Fibroblast of lung (primary cell): Measurements from ENCODE around the gene S100A8. TPM values are rescaled to one million over a fixed set of nuclear protein-coding genes. Genes with fewer than 3 reads are reported as not detected.

Experiments
- DNase-seq, 2 donors: peaks; one replicate each; pipeline versions ENCODE4 v3.0.0 to v3.0.0-alpha.2; 2010; ENCODE audit warnings: low read depth in 2 of 2
- H2AFZ ChIP-seq: 2 replicates; pipeline ENCODE4 v1.5.1; 2012; ENCODE audit warnings: low read length, control low read depth, inconsistent platforms
- H3K27ac ChIP-seq: 2 replicates; pipeline ENCODE4 v1.5.1; 2011; ENCODE audit warnings: low read length, control low read depth; ENCODE audit not compliant: insufficient read depth
- H3K27me3 ChIP-seq: 2 replicates; pipeline ENCODE4 v1.5.1; 2011; ENCODE audit warnings: mild to moderate bottlenecking, low read length; ENCODE audit not compliant: control insufficient read depth, insufficient read depth
- H3K36me3 ChIP-seq: 2 replicates; pipeline ENCODE4 v1.5.1; 2011; ENCODE audit warnings: low read length; ENCODE audit not compliant: control insufficient read depth, insufficient read depth
- H3K4me1 ChIP-seq: 2 replicates; pipeline ENCODE4 v1.5.1; 2011; ENCODE audit warnings: low read length; ENCODE audit not compliant: control insufficient read depth, insufficient read depth; ENCODE audit errors: extremely low read depth
- H3K4me2 ChIP-seq: 2 replicates; pipeline ENCODE4 v1.5.1; 2011; ENCODE audit warnings: low read length, control low read depth; ENCODE audit not compliant: insufficient read depth; ENCODE audit errors: extremely low read depth
- H3K4me3 ChIP-seq, 4 experiments: fragments of 200-600 bp in 1 of 4; sonication (generic) in 1 of 4; replicated peaks in 1 of 4; 2 replicates each; pipeline ENCODE4 v1.5.1; 2011 to 2016; ENCODE audit warnings: low read length in 4 of 4, low read depth in 3 of 4, mild to moderate bottlenecking in 3 of 4, control low read depth in 2 of 4, inconsistent platforms in 1 of 4, mixed read lengths in 1 of 4; ENCODE audit not compliant: insufficient read depth in 1 of 4; ENCODE audit errors: control extremely low read depth in 1 of 4
- H3K79me2 ChIP-seq: 2 replicates; pipeline ENCODE4 v1.5.1; 2012; ENCODE audit warnings: mild to moderate bottlenecking, low read length, inconsistent platforms; ENCODE audit not compliant: control insufficient read depth, insufficient read depth
- H3K9ac ChIP-seq: 2 replicates; pipeline ENCODE4 v1.5.1; 2011; ENCODE audit warnings: mild to moderate bottlenecking, low read length, control low read depth; ENCODE audit not compliant: insufficient read depth
- H3K9me3 ChIP-seq: 2 replicates; pipeline ENCODE4 v1.5.1; 2012; ENCODE audit warnings: low read depth, low read length; ENCODE audit not compliant: control insufficient read depth, insufficient read depth
- H4K20me1 ChIP-seq: 2 replicates; pipeline ENCODE4 v1.5.1; 2011; ENCODE audit warnings: low read length; ENCODE audit not compliant: control insufficient read depth, insufficient read depth; ENCODE audit errors: extremely low read depth
- CTCF ChIP-seq, 2 donors: IDR thresholded peaks in 1 of 2; conservative IDR thresholded peaks in 1 of 2; 1 replicate in 1 of 2; 2 replicates in 1 of 2; pipeline ENCODE4 v1.5.1; 2011 to 2012; ENCODE audit warnings: low read length in 2 of 2, control low read depth in 1 of 2, inconsistent platforms in 1 of 2, low read depth in 1 of 2, mild to moderate bottlenecking in 1 of 2
- EZH2 ChIP-seq: IDR thresholded peaks from 2 replicates; pipeline ENCODE4 v1.5.1; 2012; ENCODE audit warnings: low read length, control low read depth, mild to moderate bottlenecking; ENCODE audit errors: missing control alignments
- polyA plus RNA-seq, 2 donors: library from polyadenylated mRNA; depleted of rRNA in 1 of 2; stranded (reverse) in 1 of 2; unstranded in 1 of 2; fragments of >200 nt; gene quantifications; 2 replicates each; pipeline ENCODE4 v1.2.1, GENCODE V29; 2011 to 2012; ENCODE audit warnings: missing spikeins in 1 of 2
- total RNA-seq: library from RNA; depleted of rRNA; stranded (reverse); fragments of >200 nt; gene quantifications from 2 replicates; pipeline ENCODE4 v1.2.1, GENCODE V29; 2014

The S100A8 gene
- total and polyA plus RNA-seq, 2 donors (not counting 1 experiment from before 2014, with no cell fraction given), result not detected

- H3K27me3 ChIP-seq, result peaks cover 4% of the 10 kb centered on the region
- no peak overlapping the region for H3K9ac ChIP-seq
- H3K4me2 ChIP-seq, result no peak overlapping the region
- no peak for TF ChIP-seq CTCF (conservative IDR thresholded peaks at IDR 0.05 in 1 of 2, IDR thresholded peaks at IDR 0.05 in 1 of 2; ENCODE audit: low read depth in 1 of 2, low read length in 2 of 2)
- no peak for TF ChIP-seq EZH2
- DNase-seq, result no peak
- H3K9me3 ChIP-seq, result no peaks in the 10 kb centered on the region
- H3K79me2 ChIP-seq, result no peaks in the 10 kb centered on the region
- H3K36me3 ChIP-seq, result no peaks in the 10 kb centered on the region
- no peak overlapping the region for H3K27ac ChIP-seq
- no peak overlapping the region for H2AFZ ChIP-seq
- H3K4me3 ChIP-seq, result no peak overlapping the region
- no peaks in the 10 kb centered on the region for H3K4me1 ChIP-seq
- no peaks in the 10 kb centered on the region for H4K20me1 ChIP-seq
These were observed 8.7 kb upstream of the S100A8 start for GRCh38 chr1:153399401-153400055.

- no peak for DNase-seq
- Histone ChIP-seq H3K4me3 (no peak overlapping the region), H3K9me3 (no peaks in the 10 kb centered on the region), H3K4me1 (no peaks in the 10 kb centered on the region), H3K79me2 (no peaks in the 10 kb centered on the region), H3K4me2 (no peak overlapping the region), H3K27me3 (peaks cover 4% of the 10 kb centered on the region), H3K9ac (no peak overlapping the region), H3K36me3 (no peaks in the 10 kb centered on the region), H3K27ac (no peak overlapping the region), H4K20me1 (no peaks in the 10 kb centered on the region), H2AFZ (no peak overlapping the region)
- TF ChIP-seq CTCF (conservative IDR thresholded peaks at IDR 0.05 in 1 of 2, IDR thresholded peaks at IDR 0.05 in 1 of 2; ENCODE audit: low read depth in 1 of 2, low read length in 2 of 2) (no peak), EZH2 (no peak)
These were observed 7.2 kb upstream of the S100A8 start for GRCh38 chr1:153397924-153398651.

GRCh38 chr1:153397051-153397923 lies 6.4 kb upstream of the S100A8 start:
- Histone ChIP-seq H2AFZ (no peak overlapping the region), H3K4me3 (no peak overlapping the region), H3K4me2 (no peak overlapping the region), H3K79me2 (no peaks in the 10 kb centered on the region), H4K20me1 (no peaks in the 10 kb centered on the region), H3K27ac (no peak overlapping the region), H3K9ac (no peak overlapping the region), H3K9me3 (no peaks in the 10 kb centered on the region), H3K27me3 (peaks cover 4% of the 10 kb centered on the region), H3K36me3 (no peaks in the 10 kb centered on the region), H3K4me1 (no peaks in the 10 kb centered on the region)
- TF ChIP-seq CTCF (conservative IDR thresholded peaks at IDR 0.05 in 1 of 2, IDR thresholded peaks at IDR 0.05 in 1 of 2; ENCODE audit: low read depth in 1 of 2, low read length in 2 of 2), result no peak
- no peak for TF ChIP-seq EZH2
- DNase-seq, result no peak
